ENCODE results near the gene DNMBP.

The DNMBP gene

DNA sequence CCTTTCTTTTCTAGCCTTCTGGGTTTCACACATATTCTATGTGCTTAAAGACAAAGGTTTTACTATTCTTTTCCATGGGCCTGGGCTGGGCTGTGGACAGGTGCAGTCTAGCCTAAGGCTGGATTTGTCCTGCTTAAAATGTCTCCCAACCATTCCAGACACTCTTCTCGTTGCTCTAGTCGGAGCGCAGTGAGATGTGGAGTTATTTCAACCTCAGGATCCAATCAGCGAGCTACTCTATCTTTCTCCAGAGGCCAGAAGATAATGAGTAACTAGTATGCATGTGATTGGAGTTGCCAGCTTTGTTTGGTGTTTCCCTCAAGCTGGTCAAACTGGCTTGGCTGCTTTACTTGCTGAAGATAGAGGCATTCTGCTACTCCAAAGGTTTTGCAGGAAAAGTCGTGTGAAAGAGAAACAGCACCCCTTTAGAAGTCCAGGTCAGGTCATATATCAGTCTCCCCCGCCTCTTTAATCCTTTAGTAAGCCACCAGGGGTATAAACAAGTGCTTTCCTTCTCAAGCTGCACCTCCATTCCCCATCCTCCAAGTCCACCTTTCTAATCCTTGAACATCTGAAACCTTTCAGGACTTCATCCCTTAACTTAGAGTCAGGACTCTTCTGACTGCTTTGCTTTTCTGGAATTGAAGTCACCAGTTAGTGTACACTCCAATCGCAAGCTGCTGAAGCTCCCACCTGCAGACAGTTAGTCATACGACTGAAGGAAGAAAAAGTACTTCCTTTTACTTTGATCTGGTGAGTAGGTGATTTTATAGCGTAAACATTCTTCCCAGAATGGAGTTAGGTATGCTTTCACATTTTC, 78.8 kb downstream of the DNMBP start:
- Histone ChIP-seq H3K9ac (ENCODE audit: insufficient read length, low read depth) (no peak overlapping the region), H3K4me1 (ENCODE audit: insufficient read depth, insufficient read length) (no peaks in the 10 kb centered on the region), H3K9me3 (ENCODE audit: insufficient read depth, low read length) (no peaks in the 10 kb centered on the region), H3K4me3 (ENCODE audit: insufficient read length, low read depth) (no peak overlapping the region), H3K27me3 (ENCODE audit: insufficient read depth, insufficient read length) (no peaks in the 10 kb centered on the region), H3K36me3 (ENCODE audit: insufficient read depth, insufficient read length, low read length) (no peaks in the 10 kb centered on the region)
- TF ChIP-seq YY1 (IDR thresholded peaks at IDR 0.05; ENCODE audit: insufficient read depth, insufficient read length) (no peak), ZNF274 (IDR thresholded peaks at IDR 0.05; ENCODE audit: low read depth, low read length) (no peak), SUZ12 (IDR thresholded peaks at IDR 0.05; ENCODE audit: extremely low read depth, insufficient read depth, insufficient read length) (no peak)
- no peak for DNase-seq (ENCODE audit: low read depth, low spot score)

GRCh38 chr10:99929360-99929759, 80.4 kb downstream of the DNMBP start:
- H3K9me3 ChIP-seq (ENCODE audit: insufficient read depth, low read length): no peaks in the 10 kb centered on the region
- H3K4me3 ChIP-seq (ENCODE audit: insufficient read length, low read depth): no peak overlapping the region
- no peaks in the 10 kb centered on the region for H3K36me3 ChIP-seq (ENCODE audit: insufficient read depth, insufficient read length, low read length)
- no peak for DNase-seq (ENCODE audit: low read depth, low spot score)
- no peak overlapping the region for H3K9ac ChIP-seq (ENCODE audit: insufficient read length, low read depth)
- no peaks in the 10 kb centered on the region for H3K4me1 ChIP-seq (ENCODE audit: insufficient read depth, insufficient read length)
- TF ChIP-seq YY1 (IDR thresholded peaks at IDR 0.05; ENCODE audit: insufficient read depth, insufficient read length) (no peak), SUZ12 (IDR thresholded peaks at IDR 0.05; ENCODE audit: extremely low read depth, insufficient read depth, insufficient read length) (no peak), ZNF274 (IDR thresholded peaks at IDR 0.05; ENCODE audit: low read depth, low read length) (no peak)
- no peaks in the 10 kb centered on the region for H3K27me3 ChIP-seq (ENCODE audit: insufficient read depth, insufficient read length)

GRCh38 chr10:99927721-99928280, 81.9 kb downstream of the DNMBP start:
- no peak overlapping the region for H3K4me3 ChIP-seq (ENCODE audit: insufficient read length, low read depth)
- no peak for DNase-seq (ENCODE audit: low read depth, low spot score)
- TF ChIP-seq YY1 (IDR thresholded peaks at IDR 0.05; ENCODE audit: insufficient read depth, insufficient read length) (no peak), ZNF274 (IDR thresholded peaks at IDR 0.05; ENCODE audit: low read depth, low read length) (no peak), SUZ12 (IDR thresholded peaks at IDR 0.05; ENCODE audit: extremely low read depth, insufficient read depth, insufficient read length) (no peak)
- H3K9me3 ChIP-seq (ENCODE audit: insufficient read depth, low read length): no peaks in the 10 kb centered on the region
- no peaks in the 10 kb centered on the region for H3K27me3 ChIP-seq (ENCODE audit: insufficient read depth, insufficient read length)
- H3K4me1 ChIP-seq (ENCODE audit: insufficient read depth, insufficient read length): no peaks in the 10 kb centered on the region
- H3K36me3 ChIP-seq (ENCODE audit: insufficient read depth, insufficient read length, low read length): no peaks in the 10 kb centered on the region
- no peak overlapping the region for H3K9ac ChIP-seq (ENCODE audit: insufficient read length, low read depth)

DNA sequence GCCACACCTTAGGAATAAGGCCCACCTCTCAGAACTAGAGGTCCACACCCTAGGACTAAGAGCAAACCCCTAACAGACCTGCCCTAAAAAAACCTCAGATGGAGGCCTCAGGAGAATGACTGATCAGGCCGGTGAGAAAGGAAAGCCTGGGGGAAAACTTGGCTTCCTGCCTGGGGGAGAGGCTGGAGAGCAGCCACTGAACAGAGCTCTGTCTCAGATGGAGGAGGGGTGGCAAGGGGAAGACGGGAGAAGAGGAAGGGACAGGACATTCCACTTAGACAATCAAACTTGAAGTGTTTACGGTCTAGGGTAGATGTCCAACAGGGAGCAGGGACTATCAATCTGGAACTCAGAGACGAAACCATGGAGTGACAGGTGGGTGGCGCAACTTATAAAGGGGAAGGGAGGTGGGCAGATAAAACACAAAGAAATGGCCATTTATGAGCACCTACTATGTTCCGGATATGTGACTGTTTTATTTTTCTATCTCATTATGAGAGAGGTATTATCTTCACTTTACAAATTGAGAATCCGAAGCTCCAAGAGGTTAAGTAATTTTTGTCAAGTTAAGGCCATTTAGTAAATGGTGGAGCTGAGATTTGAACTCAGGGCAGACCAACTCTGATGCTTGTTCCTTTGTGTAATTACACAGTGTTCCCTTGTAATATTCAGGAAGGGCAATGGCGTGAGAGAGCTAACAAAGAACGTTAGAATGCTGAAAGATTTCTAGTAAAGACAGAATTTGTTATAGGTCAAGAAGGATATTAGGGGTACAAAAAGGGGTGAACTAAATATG, 82.6 kb downstream of the DNMBP start:
- no peak for DNase-seq (ENCODE audit: low read depth, low spot score)

GRCh38 chr10:99924451-99925255, 85.1 kb downstream of the DNMBP start:
- H3K9ac ChIP-seq (ENCODE audit: insufficient read length, low read depth): no peak overlapping the region
- H3K4me3 ChIP-seq (ENCODE audit: insufficient read length, low read depth): no peak overlapping the region
- H3K4me1 ChIP-seq (ENCODE audit: insufficient read depth, insufficient read length): no peaks in the 10 kb centered on the region
- H3K9me3 ChIP-seq (ENCODE audit: insufficient read depth, low read length): no peaks in the 10 kb centered on the region
- no peak for TF ChIP-seq YY1 (IDR thresholded peaks at IDR 0.05; ENCODE audit: insufficient read depth, insufficient read length)
- TF ChIP-seq SUZ12 (IDR thresholded peaks at IDR 0.05; ENCODE audit: extremely low read depth, insufficient read depth, insufficient read length): no peak
- TF ChIP-seq ZNF274 (IDR thresholded peaks at IDR 0.05; ENCODE audit: low read depth, low read length): no peak
- H3K27me3 ChIP-seq (ENCODE audit: insufficient read depth, insufficient read length): no peaks in the 10 kb centered on the region
- no peak for DNase-seq (ENCODE audit: low read depth, low spot score)
- H3K36me3 ChIP-seq (ENCODE audit: insufficient read depth, insufficient read length, low read length): peaks cover 4% of the 10 kb centered on the region

More for the DNA sequence above, 82.6 kb downstream of the DNMBP start:
- H3K27me3 ChIP-seq (ENCODE audit: insufficient read depth, insufficient read length): no peaks in the 10 kb centered on the region
- no peaks in the 10 kb centered on the region for H3K9me3 ChIP-seq (ENCODE audit: insufficient read depth, low read length)
- no peaks in the 10 kb centered on the region for H3K36me3 ChIP-seq (ENCODE audit: insufficient read depth, insufficient read length, low read length)
- H3K4me3 ChIP-seq (ENCODE audit: insufficient read length, low read depth): no peak overlapping the region
- no peaks in the 10 kb centered on the region for H3K4me1 ChIP-seq (ENCODE audit: insufficient read depth, insufficient read length)
- TF ChIP-seq ZNF274 (IDR thresholded peaks at IDR 0.05; ENCODE audit: low read depth, low read length) (no peak), YY1 (IDR thresholded peaks at IDR 0.05; ENCODE audit: insufficient read depth, insufficient read length) (no peak), SUZ12 (IDR thresholded peaks at IDR 0.05; ENCODE audit: extremely low read depth, insufficient read depth, insufficient read length) (no peak)
- H3K9ac ChIP-seq (ENCODE audit: insufficient read length, low read depth): no peak overlapping the region

- Histone ChIP-seq H3K4me3 (ENCODE audit: insufficient read length, low read depth) (no peak overlapping the region), H3K9ac (ENCODE audit: insufficient read length, low read depth) (no peak overlapping the region), H3K27me3 (ENCODE audit: insufficient read depth, insufficient read length) (no peaks in the 10 kb centered on the region), H3K4me1 (ENCODE audit: insufficient read depth, insufficient read length) (no peaks in the 10 kb centered on the region), H3K36me3 (ENCODE audit: insufficient read depth, insufficient read length, low read length) (peaks cover 4% of the 10 kb centered on the region), H3K9me3 (ENCODE audit: insufficient read depth, low read length) (no peaks in the 10 kb centered on the region)
- no peak for DNase-seq (ENCODE audit: low read depth, low spot score)
- no peak for TF ChIP-seq ZNF274 (IDR thresholded peaks at IDR 0.05; ENCODE audit: low read depth, low read length)
- no peak for TF ChIP-seq SUZ12 (IDR thresholded peaks at IDR 0.05; ENCODE audit: extremely low read depth, insufficient read depth, insufficient read length)
Measured at GRCh38 chr10:99921948-99922347, 87.8 kb downstream of the DNMBP start.

Measured in NT2/D1 (cell line).